ENCODE data around the gene GJA1.

DNA sequence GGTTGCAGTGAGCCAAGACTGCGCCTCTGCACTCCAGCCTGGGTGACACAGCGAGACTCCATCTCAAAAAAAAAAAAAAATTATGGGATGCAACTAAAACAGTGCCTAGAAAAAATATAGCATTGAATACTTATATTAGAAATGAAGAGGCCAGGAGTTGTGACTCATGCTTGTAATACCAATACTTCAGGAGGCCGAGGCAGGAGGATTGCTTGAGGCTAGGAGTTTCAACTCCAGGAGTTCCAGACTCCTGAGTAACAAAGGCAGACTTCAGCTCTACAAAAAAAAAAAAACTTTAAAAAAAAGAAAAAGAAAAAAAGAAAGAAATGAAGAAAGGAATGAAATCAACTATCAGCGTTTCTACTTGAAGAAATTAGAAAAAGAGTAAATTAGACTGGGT lies 17.1 kb upstream of the GJA1 start:
- TF ChIP-seq CTCF (IDR thresholded peaks at IDR 0.05; ENCODE audit: low read depth, low read length, missing input control): no peak
- TF ChIP-seq TAF1 (conservative IDR thresholded peaks at IDR 0.05): no peak
- TF ChIP-seq RAD21 (IDR thresholded peaks at IDR 0.05): no peak
- TF ChIP-seq MAX (IDR thresholded peaks at IDR 0.05): no peak
- no peak for TF ChIP-seq SP1 (IDR thresholded peaks at IDR 0.05)
- TF ChIP-seq, protein P1, sequence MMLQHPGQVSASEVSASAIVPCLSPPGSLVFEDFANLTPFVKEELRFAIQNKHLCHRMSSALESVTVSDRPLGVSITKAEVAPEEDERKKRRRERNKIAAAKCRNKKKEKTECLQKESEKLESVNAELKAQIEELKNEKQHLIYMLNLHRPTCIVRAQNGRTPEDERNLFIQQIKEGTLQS (IDR thresholded peaks at IDR 0.05): no peak
- no peak for TF ChIP-seq JUND (IDR thresholded peaks at IDR 0.05)
- no peak for TF ChIP-seq REST (IDR thresholded peaks at IDR 0.05)
